HEK293T (cell line): ENCODE results near the gene NHSL2.
"Not testable (repeated sequence)": the region's sequence is repeated elsewhere in the genome, so short reads cannot be mapped to it uniquely, and the experiment has no call there.

Source experiments
- CTCF ChIA-PET: fragments of 350-600 bp; formaldehyde crosslinking; extraction: SDS; loops from one replicate; lab custom pipeline; 2021; ENCODE audit warnings: antibody characterized with exemption, inconsistent platforms; lab: Yijun Ruan, JAX
- POLR2A ChIA-PET: fragments of 350-600 bp; formaldehyde crosslinking; extraction: SDS; loops from one replicate; lab custom pipeline; 2020; ENCODE audit warnings: antibody characterized with exemption, inconsistent platforms; lab: Yijun Ruan, JAX
- DNase-seq: peaks from one replicate; pipeline ENCODE4 v3.0.0; 2012; ENCODE audit warnings: mixed read lengths; ENCODE audit errors: extremely low spot score
- ARNT ChIP-seq: fragments of 450-650 bp; IDR thresholded peaks from 2 replicates; pipeline ENCODE4 v1.6.1; 2017; ENCODE audit warnings: mild to moderate bottlenecking
- BHLHE40 ChIP-seq: fragments of 450-650 bp; IDR thresholded peaks from 2 replicates; pipeline ENCODE4 v1.6.1; 2016; ENCODE audit warnings: mild to moderate bottlenecking, moderate library complexity, borderline replicate concordance
- CTBP1 ChIP-seq: fragments of 450-650 bp; IDR thresholded peaks from 2 replicates; pipeline ENCODE4 v1.6.1; 2016; ENCODE audit warnings: borderline replicate concordance
- ELF4 ChIP-seq: fragments of 450-650 bp; IDR thresholded peaks from 2 replicates; pipeline ENCODE4 v1.6.1; 2017; ENCODE audit warnings: antibody characterized with exemption
- FOXA1 ChIP-seq: fragments of 450-650 bp; IDR thresholded peaks from 2 replicates; pipeline ENCODE4 v1.6.1; 2016; ENCODE audit warnings: mild to moderate bottlenecking
- FOXK2 ChIP-seq: fragments of 450-650 bp; IDR thresholded peaks from 2 replicates; pipeline ENCODE4 v1.6.1; 2016; ENCODE audit warnings: mild to moderate bottlenecking
- FOXM1 ChIP-seq: fragments of 450-650 bp; IDR thresholded peaks from 2 replicates; pipeline ENCODE4 v1.6.1; 2017; ENCODE audit warnings: mild to moderate bottlenecking, borderline replicate concordance
- HDGF ChIP-seq: fragments of 450-650 bp; IDR thresholded peaks from 2 replicates; pipeline ENCODE4 v1.6.1; 2017; ENCODE audit warnings: antibody characterized with exemption, borderline replicate concordance
- L3MBTL2 ChIP-seq: fragments of 450-650 bp; conservative IDR thresholded peaks from 2 replicates; pipeline ENCODE4 v1.6.1; 2016; ENCODE audit warnings: mild to moderate bottlenecking
- LEF1 ChIP-seq: fragments of 450-650 bp; IDR thresholded peaks from 2 replicates; pipeline ENCODE4 v1.6.1; 2017; ENCODE audit warnings: mild to moderate bottlenecking, borderline replicate concordance
- NFRKB ChIP-seq: fragments of 450-650 bp; IDR thresholded peaks from 2 replicates; pipeline ENCODE4 v1.6.1; 2016; ENCODE audit warnings: mild to moderate bottlenecking, moderate library complexity
- SP1 ChIP-seq: fragments of 450-650 bp; IDR thresholded peaks from 2 replicates; pipeline ENCODE4 v1.6.1; 2017
- SUZ12 ChIP-seq: fragments of 450-650 bp; IDR thresholded peaks from 2 replicates; pipeline ENCODE4 v1.6.1; 2016; ENCODE audit warnings: mild to moderate bottlenecking
- TARDBP ChIP-seq: fragments of 450-650 bp; IDR thresholded peaks from 2 replicates; pipeline ENCODE4 v1.6.1; 2016
- ZNF384 ChIP-seq: fragments of 450-650 bp; IDR thresholded peaks from 2 replicates; pipeline ENCODE4 v1.6.1; 2016
- TF ChIP-seq, protein P1 (sequence below): fragments of 450-650 bp; IDR thresholded peaks from 2 replicates; pipeline ENCODE4 v1.6.1; 2016

The NHSL2 gene

GRCh38 chrX:71958281-71958675, 47.6 kb downstream of the NHSL2 start:
- CTCF ChIA-PET, result no interaction called here
- TF ChIP-seq CTBP1 (no peak), SUZ12 (no peak), TARDBP (no peak), FOXA1 (no peak)
- TF ChIP-seq, protein P1, sequence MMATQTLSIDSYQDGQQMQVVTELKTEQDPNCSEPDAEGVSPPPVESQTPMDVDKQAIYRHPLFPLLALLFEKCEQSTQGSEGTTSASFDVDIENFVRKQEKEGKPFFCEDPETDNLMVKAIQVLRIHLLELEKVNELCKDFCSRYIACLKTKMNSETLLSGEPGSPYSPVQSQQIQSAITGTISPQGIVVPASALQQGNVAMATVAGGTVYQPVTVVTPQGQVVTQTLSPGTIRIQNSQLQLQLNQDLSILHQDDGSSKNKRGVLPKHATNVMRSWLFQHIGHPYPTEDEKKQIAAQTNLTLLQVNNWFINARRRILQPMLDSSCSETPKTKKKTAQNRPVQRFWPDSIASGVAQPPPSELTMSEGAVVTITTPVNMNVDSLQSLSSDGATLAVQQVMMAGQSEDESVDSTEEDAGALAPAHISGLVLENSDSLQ, result no peak
- DNase-seq, result peak; percentile 8
- POLR2A ChIA-PET, result interaction anchor here (0.9 kb wide), 1 partner anchor 48 kb away, joined by 3 read pairs; the partner anchor contains the start of gene NHSL2

GRCh38 chrX:71964184-71964583, 53.5 kb downstream of the NHSL2 start:
- POLR2A ChIA-PET, CTCF ChIA-PET, DNase-seq: not testable (repeated sequence)

DNA sequence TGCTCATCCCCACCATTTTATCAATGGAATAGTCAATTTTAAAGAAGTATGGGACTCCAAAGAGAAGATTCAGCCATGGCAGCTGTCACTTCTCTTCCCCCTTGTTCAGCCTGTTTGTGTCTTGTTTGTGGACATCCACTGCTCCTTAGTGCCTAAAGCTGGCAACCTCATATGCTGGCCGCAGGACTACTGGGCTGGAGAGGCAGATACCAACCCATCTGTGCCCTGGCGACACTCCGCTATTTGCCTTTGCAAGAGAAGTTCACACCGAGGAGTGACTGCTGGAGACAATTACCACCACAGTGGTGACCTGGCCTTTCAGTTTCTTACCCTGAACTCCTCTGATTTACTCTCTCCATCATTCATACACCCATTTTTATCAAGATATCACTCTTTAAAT, 64.3 kb downstream of the NHSL2 start:
- CTCF ChIA-PET, result interaction anchor here (0.6 kb wide), 1 partner anchor 12 kb away, joined by 3 read pairs; no protein-coding TSS in a partner anchor
- DNase-seq, result no peak
- TF ChIP-seq FOXK2 (no peak), SP1 (no peak), ARNT (no peak), CTBP1 (no peak)
- POLR2A ChIA-PET, result no interaction called here

GRCh38 chrX:71976753-71977152, 66.1 kb downstream of the NHSL2 start:
- TF ChIP-seq TARDBP, result no peak
- no peak for TF ChIP-seq ZNF384
- TF ChIP-seq FOXM1, result no peak
- no peak for TF ChIP-seq HDGF
- no peak for TF ChIP-seq SP1
- TF ChIP-seq L3MBTL2, result no peak
- TF ChIP-seq SUZ12, result no peak
- no peak for TF ChIP-seq ARNT
- no peak for TF ChIP-seq BHLHE40
- TF ChIP-seq ELF4, result no peak
- TF ChIP-seq NFRKB, result no peak
- no peak for TF ChIP-seq LEF1
- TF ChIP-seq CTBP1, result no peak
- no peak for TF ChIP-seq FOXK2
- TF ChIP-seq, protein P1, result no peak
- TF ChIP-seq FOXA1, result no peak
- no peak for DNase-seq
- POLR2A ChIA-PET, result no interaction called here
- CTCF ChIA-PET, result no interaction called here

GRCh38 chrX:71978164-71978563, 67.5 kb downstream of the NHSL2 start:
- CTCF ChIA-PET, result interaction anchor here (1.4 kb wide), 1 partner anchor 21 kb away, joined by 6 read pairs; no protein-coding TSS in a partner anchor
- DNase-seq, result no peak

GRCh38 chrX:71989768-71990426, 79.3 kb downstream of the NHSL2 start:
- ChIA-PET CTCF (no interaction called here), POLR2A (no interaction called here)
- no peak for DNase-seq

More at GRCh38 chrX:71978164-71978563, 67.5 kb downstream of the NHSL2 start:
- POLR2A ChIA-PET, result no interaction called here
- TF ChIP-seq FOXM1, result no peak
- TF ChIP-seq L3MBTL2, result no peak
- TF ChIP-seq, protein P1, result no peak
- TF ChIP-seq HDGF, result no peak
- TF ChIP-seq ZNF384, result no peak
- TF ChIP-seq BHLHE40, result no peak
- TF ChIP-seq TARDBP, result no peak
- TF ChIP-seq SUZ12, result no peak
- TF ChIP-seq ARNT, result no peak
- TF ChIP-seq LEF1, result no peak
- TF ChIP-seq FOXA1, result no peak
- no peak for TF ChIP-seq NFRKB

More at GRCh38 chrX:71989768-71990426, 79.3 kb downstream of the NHSL2 start:
- TF ChIP-seq SP1, result no peak
- no peak for TF ChIP-seq ZNF384
- no peak for TF ChIP-seq CTBP1
- TF ChIP-seq L3MBTL2, result no peak
- no peak for TF ChIP-seq FOXK2
- TF ChIP-seq LEF1, result no peak
- TF ChIP-seq TARDBP, result no peak
- no peak for TF ChIP-seq ELF4
- no peak for TF ChIP-seq HDGF
- TF ChIP-seq FOXA1, result no peak
- TF ChIP-seq ARNT, result no peak
- TF ChIP-seq, protein P1, result no peak
- no peak for TF ChIP-seq SUZ12
- TF ChIP-seq NFRKB, result no peak
- TF ChIP-seq BHLHE40, result no peak
- TF ChIP-seq FOXM1, result no peak
